K562 (cell line): Measurements from ENCODE around the gene TTYH2. TPM values are rescaled to one million over a fixed set of nuclear protein-coding genes. Genes with fewer than 3 reads are reported as not detected.

Source experiments
- ATAC-seq: fragments of 200-7000 bp; cut with Tn5 transposase; 3 replicates; pipeline ENCODE4 v1.9.1; 2020; ENCODE audit warnings: moderate library complexity
- BruUV-seq: library from RNA; stranded (reverse); fragments of 400-500 nt; replicated peaks from 2 replicates; lab custom pipeline; 2021; lab: Mats Ljungman, UMichigan
- CTCF ChIA-PET: fragments of 300-600 bp; formaldehyde crosslinking; extraction: SDS; loops from one replicate; lab custom pipeline; 2021; ENCODE audit warnings: low intra/inter-chr PET ratio; lab: Yijun Ruan, JAX
- POLR2A ChIA-PET: fragments of 300-600, 350-650 bp; sonication (Branson Sonifier 250); formaldehyde crosslinking; extraction: SDS; loops from one replicate; lab custom pipeline; 2021; ENCODE audit warnings: antibody characterized with exemption, inconsistent platforms; lab: Yijun Ruan, JAX
- DNase-seq, 4 experiments: peaks; one replicate each; pipeline versions ENCODE4 v3.0.0 to v3.0.0-alpha.2; 2011 to 2018; ENCODE audit warnings: low spot score in 3 of 4, mixed read lengths in 3 of 4; ENCODE audit errors: extremely low read depth in 1 of 4
- FAIRE-seq: peaks from 2 replicates; lab custom pipeline; 2011; peaks lifted over from hg19 to GRCh38; lab: Jason Lieb, UNC
- H2AFZ ChIP-seq: 2 replicates; pipeline ENCODE4 v1.6.0; 2011; ENCODE audit warnings: low read depth, low read length, control low read depth, inconsistent platforms
- H3K27ac ChIP-seq: fragments of 200-600 bp; 3 replicates; pipeline ENCODE4 v1.8.0; 2011; ENCODE audit warnings: low read depth, mild to moderate bottlenecking, control low read depth, inconsistent platforms, low read length, moderate library complexity, mixed read lengths; ENCODE audit errors: extremely low read depth
- H3K27me3 ChIP-seq, 2 experiments: fragments of 300-600 bp in 1 of 2; 2 replicates in 1 of 2; 3 replicates in 1 of 2; pipeline versions ENCODE4 v1.6.0 to v1.8.0; 2011; ENCODE audit warnings: inconsistent platforms in 2 of 2, low read length in 2 of 2, mild to moderate bottlenecking in 1 of 2, mixed read lengths in 1 of 2, moderate library complexity in 1 of 2; ENCODE audit not compliant: control insufficient read depth in 2 of 2, insufficient read depth in 2 of 2
- H3K36me3 ChIP-seq: fragments of 300-600 bp; 3 replicates; pipeline ENCODE4 v1.8.0; 2011; ENCODE audit warnings: mild to moderate bottlenecking, low read length, inconsistent platforms; ENCODE audit not compliant: control insufficient read depth, insufficient read depth
- H3K4me1 ChIP-seq, 2 experiments: fragments of 200-600 bp in 1 of 2; replicated peaks in 1 of 2; 2 replicates in 1 of 2; 3 replicates in 1 of 2; pipeline versions ENCODE4 v1.5.1 to v1.8.0; 2011; ENCODE audit warnings: inconsistent platforms in 2 of 2, low read length in 2 of 2, mild to moderate bottlenecking in 1 of 2, mixed read lengths in 1 of 2, moderate library complexity in 1 of 2; ENCODE audit not compliant: control insufficient read depth in 2 of 2, insufficient read depth in 2 of 2
- H3K4me2 ChIP-seq: 2 replicates; pipeline ENCODE4 v1.6.1; 2011; ENCODE audit warnings: low read length, control low read depth, inconsistent platforms, mixed read lengths; ENCODE audit not compliant: insufficient read depth
- H3K4me3 ChIP-seq: fragments of 200-600 bp; sonication (generic), shearing (Covaris generic); 2 replicates; pipeline ENCODE4 v1.5.1; 2016; ENCODE audit warnings: control low read depth, inconsistent platforms
- H3K79me2 ChIP-seq: fragments of 200-600 bp; 3 replicates; pipeline ENCODE4 v1.8.0; 2011; ENCODE audit warnings: low read length, inconsistent platforms; ENCODE audit not compliant: control insufficient read depth, insufficient read depth
- H3K9ac ChIP-seq, 2 experiments: 2 replicates each; pipeline versions ENCODE4 v1.6.0 to v1.6.1; 2011; ENCODE audit warnings: low read depth in 2 of 2, low read length in 2 of 2, control low read depth in 1 of 2, inconsistent platforms in 1 of 2, mild to moderate bottlenecking in 1 of 2, mixed read lengths in 1 of 2; ENCODE audit not compliant: insufficient read depth in 1 of 2
- H3K9me1 ChIP-seq: one replicate; pipeline ENCODE4 v1.6.0; 2011; ENCODE audit warnings: inconsistent platforms, mild to moderate bottlenecking, low read length, moderate library complexity; ENCODE audit not compliant: control insufficient read depth, insufficient read depth
- H3K9me3 ChIP-seq: replicated peaks from 2 replicates; pipeline ENCODE4 v1.5.1; 2011; ENCODE audit warnings: low read depth, low read length, inconsistent platforms; ENCODE audit not compliant: control insufficient read depth, insufficient read depth
- H4K20me1 ChIP-seq: replicated peaks from 2 replicates; pipeline ENCODE4 v1.6.1; 2011; ENCODE audit warnings: low read length, inconsistent platforms, mixed read lengths; ENCODE audit not compliant: control insufficient read depth, insufficient read depth
- ARNT ChIP-seq, 2 experiments: fragments of 450-650 bp; IDR thresholded peaks; 2 replicates each; pipeline ENCODE4 v1.6.1; 2016; ENCODE audit warnings: mild to moderate bottlenecking in 1 of 2
- CHD1 ChIP-seq: fragments of 200-600 bp; sonication (generic); IDR thresholded peaks from one replicate; pipeline ENCODE4 v1.6.1; 2012; ENCODE audit warnings: mild to moderate bottlenecking, moderate library complexity, low read length, inconsistent platforms
- ESRRB ChIP-seq: fragments of 250-450 bp; sonication (Bioruptor Pico); IDR thresholded peaks from 2 replicates; pipeline ENCODE4 v1.5.0; 2020; ENCODE audit warnings: mild to moderate bottlenecking, moderate library complexity, borderline replicate concordance
- KAT7 ChIP-seq: sonication (generic); formaldehyde crosslinking; IDR thresholded peaks from 2 replicates; pipeline ENCODE4 v1.8.0; 2022; ENCODE audit warnings: missing genetic modification reagents, mild to moderate bottlenecking, borderline replicate concordance
- KDM1A ChIP-seq, 2 experiments: fragments of 450-650 bp; IDR thresholded peaks; 2 replicates each; pipeline ENCODE4 v1.6.1; 2016; ENCODE audit warnings: mild to moderate bottlenecking in 2 of 2
- PHF8 ChIP-seq: fragments of 200-600 bp; sonication (generic); IDR thresholded peaks from 2 replicates; pipeline ENCODE4 v1.6.1; 2012; ENCODE audit warnings: mixed run types, mild to moderate bottlenecking, inconsistent platforms, low read length, moderate library complexity, borderline replicate concordance
- SNAPC5 ChIP-seq: fragments of 250-450 bp; sonication (Bioruptor Pico); IDR thresholded peaks from 2 replicates; pipeline ENCODE4 v1.8.0; 2021; ENCODE audit warnings: moderate library complexity, mild to moderate bottlenecking, inconsistent platforms
- TRIM28 ChIP-seq: fragments of 450-650 bp; IDR thresholded peaks from 2 replicates; pipeline ENCODE4 v1.6.1; 2017
- U2AF2 ChIP-seq: fragments of 200-400 bp; formaldehyde crosslinking; optimal IDR thresholded peaks from 2 replicates; pipeline ENCODE3; 2017; ENCODE audit warnings: low read depth, mild to moderate bottlenecking, low read length
- ZBTB43 ChIP-seq: sonication (generic); formaldehyde crosslinking; IDR thresholded peaks from 2 replicates; pipeline ENCODE4 v1.8.0; 2023; ENCODE audit warnings: mild to moderate bottlenecking, missing genetic modification reagents
- ZC3H4 ChIP-seq: sonication (generic); formaldehyde crosslinking; IDR thresholded peaks from 2 replicates; pipeline ENCODE4 v1.9.0; 2021; ENCODE audit warnings: missing genetic modification reagents, borderline replicate concordance
- ZNF696 ChIP-seq: fragments of 250-450 bp; sonication (Bioruptor Pico); conservative IDR thresholded peaks from 2 replicates; pipeline ENCODE4 v1.4.0; 2020; ENCODE audit warnings: mild to moderate bottlenecking, moderate library complexity
- WGBS: fragments of 100-300 bp; shearing (Covaris generic); methylation state at CpG from one replicate; pipeline ENCODE4 v1.1.6; 2016; ENCODE audit warnings: low coverage, mixed read lengths; ENCODE audit not compliant: insufficient coverage; ENCODE audit errors: missing lambda C conversion rate; 5-methylcytosine and 5-hydroxymethylcytosine counted together
- in situ Hi-C: fragments of 300-500 bp; cut with MboI; formaldehyde crosslinking; loops from 4 replicates; pipeline ENCODE4 v1.15.0; 2018; ENCODE audit warnings: inconsistent platforms, mixed read lengths
- intact Hi-C: fragments of 100-400 bp; cut with micrococcal nuclease; formaldehyde crosslinking; loops from 2 replicates; pipeline ENCODE4 v1.14.2; 2022
- polyA plus RNA-seq, 8 experiments: library from polyadenylated mRNA; depleted of rRNA in 4 of 8; stranded (reverse) in 5 of 8; unstranded in 3 of 8; fragments of >200 nt; fragmentation: Nextera tagmentation in 2 of 8; fragmentation: Illumina TruSeq in 1 of 8; extraction: Ambion mirVana in 2 of 8; extraction: Trizol in 1 of 8; gene quantifications; 2 replicates each; pipeline versions ENCODE4 v1.2.1 to v1.2.3, GENCODE V29; 2011 to 2014; ENCODE audit warnings: inconsistent platforms in 1 of 8, missing spikeins in 1 of 8
- total RNA-seq, 7 experiments: library from RNA; depleted of rRNA in 6 of 7; stranded (reverse); fragments of >200 nt in 6 of 7; fragmentation: Illumina TruSeq in 2 of 7; extraction: Trizol in 2 of 7; gene quantifications; 2 replicates each; pipeline versions ENCODE4 v1.2.1 to v1.2.3, GENCODE V29; 2011 to 2021; ENCODE audit warnings: low replicate concordance in 1 of 7
- TF ChIP-seq, protein P1 (sequence below): fragments of 450-650 bp; IDR thresholded peaks from 2 replicates; pipeline ENCODE4 v1.6.1; 2016; ENCODE audit warnings: borderline replicate concordance
- TF ChIP-seq, protein P2 (sequence below): sonication (generic); formaldehyde crosslinking; IDR thresholded peaks from 2 replicates; pipeline ENCODE4 v1.8.0; 2023; ENCODE audit warnings: missing genetic modification reagents, mild to moderate bottlenecking, borderline replicate concordance

The TTYH2 gene
- total and polyA plus RNA-seq, 9 of the 15 experiments (the other 6 are each of a cell fraction or from before 2014, with no cell fraction given), result 0.03 to 2.0 (median 0.91) TPM

GRCh38 chr17:74271901-74272561 lies 58.7 kb downstream of the TTYH2 start:
- peaks cover 2 to 10% of the 10 kb centered on the region in 2 experiments; a peak in 3 of 5 replicates for H3K4me1 ChIP-seq
- no peaks in the 10 kb centered on the region for H3K36me3 ChIP-seq
- H3K4me2 ChIP-seq, result no peak overlapping the region
- POLR2A ChIA-PET, result no interaction called here
- H2AFZ ChIP-seq, result no peak overlapping the region
- in situ Hi-C loops (no loop called here), intact Hi-C loops (no loop called here)
- no peak overlapping the region for H3K9ac ChIP-seq
- H3K9me3 ChIP-seq, result no peaks in the 10 kb centered on the region; the same call in 1 of the 2 replicates
- ATAC-seq, result no peak
- no peak for DNase-seq
- H3K27me3 ChIP-seq, result peaks cover 35 to 82% of the 10 kb centered on the region in 2 experiments
- H3K9me1 ChIP-seq, result no peaks in the 10 kb centered on the region
- peaks cover 4% of the 10 kb centered on the region; the same call in 1 of the 2 replicates for H4K20me1 ChIP-seq
- H3K4me3 ChIP-seq, result no peak overlapping the region
- no peaks in the 10 kb centered on the region for H3K79me2 ChIP-seq
- no peak overlapping the region for H3K27ac ChIP-seq
- WGBS, result 24% methylated on average over 13 of the region's 13 CpGs
- CTCF ChIA-PET, result no interaction called here
- no peak for FAIRE-seq
- BruUV-seq, result no TSS peak
- TF ChIP-seq TRIM28 (no peak), ARNT (IDR thresholded peaks at IDR 0.05) (no peak), CHD1 (no peak), ZBTB43 (no peak), PHF8 (no peak), ESRRB (no peak), ZC3H4 (no peak), KDM1A (IDR thresholded peaks at IDR 0.05) (no peak), KAT7 (CRISPR knock-in tag) (no peak), U2AF2 (no peak), SNAPC5 (no peak), ZNF696 (no peak)
- TF ChIP-seq, protein P1, sequence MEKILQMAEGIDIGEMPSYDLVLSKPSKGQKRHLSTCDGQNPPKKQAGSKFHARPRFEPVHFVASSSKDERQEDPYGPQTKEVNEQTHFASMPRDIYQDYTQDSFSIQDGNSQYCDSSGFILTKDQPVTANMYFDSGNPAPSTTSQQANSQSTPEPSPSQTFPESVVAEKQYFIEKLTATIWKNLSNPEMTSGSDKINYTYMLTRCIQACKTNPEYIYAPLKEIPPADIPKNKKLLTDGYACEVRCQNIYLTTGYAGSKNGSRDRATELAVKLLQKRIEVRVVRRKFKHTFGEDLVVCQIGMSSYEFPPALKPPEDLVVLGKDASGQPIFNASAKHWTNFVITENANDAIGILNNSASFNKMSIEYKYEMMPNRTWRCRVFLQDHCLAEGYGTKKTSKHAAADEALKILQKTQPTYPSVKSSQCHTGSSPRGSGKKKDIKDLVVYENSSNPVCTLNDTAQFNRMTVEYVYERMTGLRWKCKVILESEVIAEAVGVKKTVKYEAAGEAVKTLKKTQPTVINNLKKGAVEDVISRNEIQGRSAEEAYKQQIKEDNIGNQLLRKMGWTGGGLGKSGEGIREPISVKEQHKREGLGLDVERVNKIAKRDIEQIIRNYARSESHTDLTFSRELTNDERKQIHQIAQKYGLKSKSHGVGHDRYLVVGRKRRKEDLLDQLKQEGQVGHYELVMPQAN, result no peak
- TF ChIP-seq, protein P2, sequence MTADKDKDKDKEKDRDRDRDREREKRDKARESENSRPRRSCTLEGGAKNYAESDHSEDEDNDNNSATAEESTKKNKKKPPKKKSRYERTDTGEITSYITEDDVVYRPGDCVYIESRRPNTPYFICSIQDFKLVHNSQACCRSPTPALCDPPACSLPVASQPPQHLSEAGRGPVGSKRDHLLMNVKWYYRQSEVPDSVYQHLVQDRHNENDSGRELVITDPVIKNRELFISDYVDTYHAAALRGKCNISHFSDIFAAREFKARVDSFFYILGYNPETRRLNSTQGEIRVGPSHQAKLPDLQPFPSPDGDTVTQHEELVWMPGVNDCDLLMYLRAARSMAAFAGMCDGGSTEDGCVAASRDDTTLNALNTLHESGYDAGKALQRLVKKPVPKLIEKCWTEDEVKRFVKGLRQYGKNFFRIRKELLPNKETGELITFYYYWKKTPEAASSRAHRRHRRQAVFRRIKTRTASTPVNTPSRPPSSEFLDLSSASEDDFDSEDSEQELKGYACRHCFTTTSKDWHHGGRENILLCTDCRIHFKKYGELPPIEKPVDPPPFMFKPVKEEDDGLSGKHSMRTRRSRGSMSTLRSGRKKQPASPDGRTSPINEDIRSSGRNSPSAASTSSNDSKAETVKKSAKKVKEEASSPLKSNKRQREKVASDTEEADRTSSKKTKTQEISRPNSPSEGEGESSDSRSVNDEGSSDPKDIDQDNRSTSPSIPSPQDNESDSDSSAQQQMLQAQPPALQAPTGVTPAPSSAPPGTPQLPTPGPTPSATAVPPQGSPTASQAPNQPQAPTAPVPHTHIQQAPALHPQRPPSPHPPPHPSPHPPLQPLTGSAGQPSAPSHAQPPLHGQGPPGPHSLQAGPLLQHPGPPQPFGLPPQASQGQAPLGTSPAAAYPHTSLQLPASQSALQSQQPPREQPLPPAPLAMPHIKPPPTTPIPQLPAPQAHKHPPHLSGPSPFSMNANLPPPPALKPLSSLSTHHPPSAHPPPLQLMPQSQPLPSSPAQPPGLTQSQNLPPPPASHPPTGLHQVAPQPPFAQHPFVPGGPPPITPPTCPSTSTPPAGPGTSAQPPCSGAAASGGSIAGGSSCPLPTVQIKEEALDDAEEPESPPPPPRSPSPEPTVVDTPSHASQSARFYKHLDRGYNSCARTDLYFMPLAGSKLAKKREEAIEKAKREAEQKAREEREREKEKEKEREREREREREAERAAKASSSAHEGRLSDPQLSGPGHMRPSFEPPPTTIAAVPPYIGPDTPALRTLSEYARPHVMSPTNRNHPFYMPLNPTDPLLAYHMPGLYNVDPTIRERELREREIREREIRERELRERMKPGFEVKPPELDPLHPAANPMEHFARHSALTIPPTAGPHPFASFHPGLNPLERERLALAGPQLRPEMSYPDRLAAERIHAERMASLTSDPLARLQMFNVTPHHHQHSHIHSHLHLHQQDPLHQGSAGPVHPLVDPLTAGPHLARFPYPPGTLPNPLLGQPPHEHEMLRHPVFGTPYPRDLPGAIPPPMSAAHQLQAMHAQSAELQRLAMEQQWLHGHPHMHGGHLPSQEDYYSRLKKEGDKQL (CRISPR knock-in tag), result no peak
